ENCODE data around the gene LRRC27.

LRRC27 gene

DNA sequence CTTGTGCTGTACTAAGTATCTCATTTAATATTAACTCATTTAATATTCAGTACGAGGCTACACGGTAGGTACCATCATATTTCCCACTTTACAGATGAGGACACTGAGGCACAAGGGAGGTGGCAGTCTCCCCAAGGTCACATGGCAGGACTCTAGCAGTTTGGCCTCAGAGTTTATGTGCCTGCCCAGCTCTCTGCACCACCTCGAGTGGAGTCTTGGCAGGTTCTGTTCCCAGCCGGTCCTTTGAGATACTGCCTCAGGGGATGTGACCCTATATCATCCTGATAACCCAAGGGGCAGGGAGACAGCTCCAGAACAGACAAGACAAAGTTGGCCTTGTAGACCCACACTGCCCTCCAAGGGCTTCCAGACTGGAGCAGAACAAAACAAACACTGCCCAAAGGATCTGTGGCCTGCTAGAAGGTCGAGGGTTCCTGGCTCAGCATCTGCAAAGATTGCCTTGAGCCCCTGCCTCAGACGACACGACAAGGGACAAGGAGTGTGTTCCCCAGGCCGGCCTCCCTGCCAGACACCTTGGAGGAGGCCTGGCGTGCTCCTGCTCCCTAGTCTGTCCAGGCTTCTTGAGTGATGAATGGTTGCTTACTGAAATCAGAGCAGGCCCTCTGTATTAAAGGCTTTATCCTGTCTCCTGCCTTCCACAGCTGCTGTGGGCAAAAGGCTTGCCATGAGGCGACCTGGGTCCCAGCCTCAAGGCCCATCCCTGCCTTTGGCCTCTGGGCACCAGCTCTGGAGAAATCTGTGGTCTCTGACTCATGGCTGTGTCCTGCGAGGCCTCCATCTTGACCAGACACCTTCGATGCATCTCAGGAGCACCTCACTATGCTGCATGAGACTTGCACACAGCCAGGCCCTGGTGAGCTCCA is 61.1 kb downstream of the LRRC27 start:
- no peak for DNase-seq

DNA sequence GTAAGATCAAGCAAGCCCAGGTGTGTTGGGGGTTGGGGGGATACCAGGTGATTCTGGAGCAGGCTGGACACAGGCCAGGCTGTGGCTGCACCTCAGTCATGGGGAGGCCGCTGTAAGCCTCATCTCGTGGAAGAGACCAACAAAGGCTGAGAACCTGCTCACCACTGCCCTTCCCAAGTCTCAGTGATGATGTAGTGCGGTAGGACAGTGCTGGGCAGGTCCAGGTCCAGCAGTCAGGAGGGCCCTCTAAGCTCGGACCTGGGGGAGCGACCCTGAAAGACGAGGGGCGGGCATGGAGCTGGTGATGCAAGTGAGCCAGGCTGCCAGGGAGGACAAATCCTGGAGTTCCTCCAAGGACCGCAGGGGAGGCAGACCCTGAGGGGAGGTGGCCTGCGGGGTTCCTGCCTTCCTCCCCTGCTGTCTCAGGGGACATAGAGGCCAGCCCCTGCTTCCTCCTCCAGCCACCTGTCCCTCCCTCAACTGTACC is 61.7 kb downstream of the LRRC27 start:
- no peak for DNase-seq

DNA sequence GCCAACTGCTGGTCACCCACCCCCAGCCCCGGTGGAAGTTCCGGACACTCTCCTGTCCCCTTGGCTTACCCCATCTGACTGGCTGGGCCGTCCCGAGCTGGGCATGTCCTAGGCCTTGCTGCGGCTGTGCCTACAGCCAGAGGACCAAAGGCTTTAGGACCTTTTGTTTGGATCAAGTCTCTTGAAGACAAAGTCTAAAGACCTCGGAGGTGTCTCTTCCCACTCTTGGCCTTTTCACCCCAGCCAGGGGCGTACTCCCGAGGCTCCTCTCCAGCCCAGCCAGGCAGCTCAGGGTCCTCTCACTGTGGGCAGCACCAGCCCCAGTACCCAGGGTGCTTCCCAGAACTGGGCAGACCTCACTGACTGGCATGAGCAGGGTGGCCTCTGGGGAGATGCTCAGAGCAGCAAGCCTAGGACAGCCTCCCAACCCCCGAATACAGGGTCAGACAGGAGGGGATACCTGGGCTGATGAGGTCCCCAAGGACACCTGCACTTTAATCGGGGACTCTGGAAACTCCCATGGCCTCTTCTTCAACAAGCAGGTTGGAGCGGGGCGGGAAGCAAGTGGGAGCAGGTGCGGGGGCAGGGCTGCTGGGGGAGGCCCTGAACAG is 62.3 kb downstream of the LRRC27 start:
- DNase-seq: no peak

DNA sequence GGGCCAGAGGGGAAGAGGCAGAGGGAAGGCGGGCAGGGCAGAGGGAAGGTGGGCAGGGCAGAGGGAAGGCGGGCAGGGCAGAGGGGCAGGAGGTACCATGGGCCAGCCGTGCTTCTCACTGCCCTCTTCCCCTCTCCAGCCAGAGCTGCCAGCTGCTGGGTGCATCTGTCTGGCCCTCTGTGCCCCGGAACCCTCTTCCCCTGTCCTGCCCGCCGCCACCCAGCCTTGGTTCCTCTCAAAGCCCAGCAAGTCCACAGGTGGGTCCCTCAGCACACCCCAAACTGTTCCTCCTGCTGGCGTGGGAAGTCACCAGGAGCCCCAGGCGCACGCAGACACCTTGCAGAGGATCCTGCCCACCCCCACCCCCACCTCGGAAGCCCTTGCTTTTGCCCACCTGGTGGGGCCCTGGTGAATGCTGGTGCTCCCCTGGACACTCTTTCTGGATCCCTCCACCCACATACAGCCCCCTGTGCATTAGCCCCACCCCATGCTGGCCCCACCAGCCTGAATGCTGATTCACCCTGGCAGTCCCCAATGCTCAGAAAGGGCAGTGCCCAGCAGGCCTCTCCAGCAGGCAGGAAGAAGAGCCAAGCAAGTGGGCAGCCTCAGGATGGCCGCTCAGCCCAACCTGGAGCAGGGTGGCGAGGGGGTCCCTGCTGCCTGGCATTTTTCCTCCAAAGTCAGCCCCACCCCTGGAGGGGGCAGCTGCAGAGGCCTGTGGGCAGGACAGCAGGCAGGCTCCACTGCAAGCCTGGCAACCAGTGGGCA is 63.1 kb downstream of the LRRC27 start:
- DNase-seq: no peak

DNA sequence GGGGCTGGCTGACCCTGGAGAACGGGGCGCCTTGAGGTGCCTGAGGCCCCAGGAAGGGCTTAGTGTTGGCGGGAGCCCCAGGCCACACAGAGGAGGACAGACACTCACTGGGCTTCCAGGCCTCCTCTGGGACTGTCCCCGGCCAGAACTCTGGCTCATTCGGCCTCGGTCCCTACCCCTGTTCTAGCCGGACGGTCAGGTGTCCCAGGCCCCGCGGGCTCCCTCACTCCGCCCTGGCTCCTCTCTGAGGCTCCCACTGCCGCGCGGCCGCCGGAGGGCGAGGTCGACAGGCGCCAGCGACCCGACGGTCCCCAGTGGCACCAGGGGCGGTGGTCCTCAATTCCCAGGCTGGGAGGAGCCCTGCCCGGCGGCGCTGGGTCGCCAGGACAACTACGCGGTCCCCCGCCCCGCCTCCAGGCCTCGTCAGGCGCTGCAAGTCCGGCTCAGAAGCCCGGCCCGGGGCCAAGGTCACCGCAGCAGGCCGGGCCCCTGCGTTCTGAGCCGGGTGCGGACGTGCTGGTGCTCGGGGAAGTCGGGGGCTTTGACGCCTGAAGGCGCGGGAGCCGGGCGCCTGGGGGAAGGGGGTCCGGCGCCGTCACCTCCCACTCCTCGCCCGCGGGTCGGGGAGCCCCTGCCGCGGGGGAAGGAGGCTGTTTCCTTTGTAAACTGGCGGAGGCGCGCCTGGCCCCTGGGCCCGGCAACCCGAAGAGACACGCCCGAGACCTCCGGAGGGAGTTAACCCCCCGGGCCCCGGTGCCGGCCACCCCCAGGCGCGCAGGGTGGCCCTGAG is 63.9 kb downstream of the LRRC27 start:
- no peak for DNase-seq

DNA sequence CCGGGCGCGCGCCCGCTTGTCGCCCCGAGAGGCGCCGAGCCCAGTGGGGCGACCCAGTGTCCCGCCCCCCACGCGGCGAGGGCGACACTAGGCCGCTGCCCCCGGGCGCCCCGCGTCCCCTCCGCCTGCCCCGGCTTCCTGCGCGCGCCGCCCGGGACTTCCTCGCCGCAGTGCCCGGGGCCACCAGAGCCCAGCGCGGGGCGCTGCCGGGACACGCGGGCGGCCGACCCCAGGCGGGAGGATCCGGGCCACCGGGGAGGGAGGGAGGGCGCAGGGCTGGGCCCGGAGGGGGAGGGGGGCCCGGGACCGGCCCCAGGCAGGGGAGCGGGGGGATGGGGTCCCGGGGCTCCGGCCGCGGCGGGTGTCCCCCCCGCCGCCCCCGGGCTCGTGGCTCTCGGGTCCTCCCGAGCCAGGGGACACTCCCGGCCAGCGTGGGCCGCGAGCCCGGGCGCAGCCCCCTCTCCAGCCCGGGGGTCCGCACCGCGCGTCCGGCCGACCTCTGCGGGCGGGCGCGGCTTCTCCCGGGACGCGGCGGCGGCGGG is 64.6 kb downstream of the LRRC27 start:
- no peak for DNase-seq

DNA sequence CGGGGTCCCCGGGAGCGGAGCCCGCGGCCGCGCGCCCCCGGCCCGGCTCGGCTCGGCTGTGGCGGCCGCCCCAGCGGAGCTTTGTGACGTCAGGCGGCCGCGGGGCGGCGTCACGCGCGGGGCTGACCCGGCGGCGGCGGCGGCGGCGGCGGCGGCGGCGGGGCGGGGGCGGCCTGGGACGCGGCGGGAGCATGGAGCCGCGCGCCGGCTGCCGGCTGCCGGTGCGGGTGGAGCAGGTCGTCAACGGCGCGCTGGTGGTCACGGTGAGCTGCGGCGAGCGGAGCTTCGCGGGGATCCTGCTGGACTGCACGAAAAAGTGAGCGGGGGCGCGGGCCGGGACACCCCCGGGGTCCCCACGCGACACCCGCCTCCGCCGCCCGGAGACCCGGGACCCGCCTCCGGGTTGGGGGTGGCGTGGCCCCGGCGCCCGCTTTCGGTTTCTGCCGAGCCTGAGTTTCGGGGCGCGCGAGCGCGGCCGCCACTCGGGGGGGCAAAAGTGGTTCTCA is 65.1 kb downstream of the LRRC27 start, which contains the start of gene PWWP2B:
PWWP2B (plus strand) TSS at position 165 of the 506 bp plus-strand sequence; CDS start at position 192, 27 bp downstream.
- DNase-seq: no peak

DNA sequence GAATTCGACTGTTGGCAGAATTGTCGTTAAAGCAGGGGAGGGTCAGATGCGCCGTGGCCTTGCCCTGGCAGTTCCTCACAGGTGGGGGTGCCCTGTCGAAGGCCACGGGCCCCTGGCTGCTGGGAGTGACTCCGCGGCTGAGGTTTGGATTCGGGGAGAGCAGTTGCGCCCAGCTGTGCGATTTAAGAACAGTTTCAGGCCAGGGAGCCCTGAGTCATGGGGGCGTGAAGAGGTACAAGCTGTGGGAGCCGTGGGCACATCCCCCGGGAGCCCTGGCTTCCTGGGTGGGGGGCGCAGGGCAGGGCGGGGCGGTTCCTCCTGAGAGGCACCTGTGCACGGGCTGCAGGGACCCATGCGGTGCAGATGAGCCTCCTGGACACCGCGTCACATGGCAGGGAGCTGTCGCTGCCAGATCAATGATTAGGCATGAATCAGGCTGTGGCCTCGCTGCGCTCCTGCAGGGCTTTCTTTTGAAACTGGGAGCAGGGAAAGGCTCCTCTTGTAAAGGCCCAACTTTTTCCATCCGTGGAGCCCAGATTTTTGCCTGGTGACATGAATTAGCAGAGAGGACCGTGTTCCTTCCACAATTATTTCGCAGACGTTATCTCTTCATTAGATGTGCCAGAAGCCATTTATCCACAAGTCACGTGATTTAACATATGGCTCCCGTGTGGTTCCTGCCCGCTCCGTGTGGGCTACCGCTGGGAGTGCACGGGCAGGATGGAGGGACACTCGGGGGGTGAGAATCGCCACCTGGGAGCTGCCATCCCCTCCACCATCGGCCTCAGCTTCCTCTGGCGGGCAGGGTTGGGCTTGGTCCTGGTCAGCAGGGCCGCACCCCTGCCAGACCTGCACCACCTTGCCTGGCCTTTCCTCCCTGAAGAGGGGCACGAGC is 65.9 kb downstream of the LRRC27 start:
- DNase-seq: no peak

DNA sequence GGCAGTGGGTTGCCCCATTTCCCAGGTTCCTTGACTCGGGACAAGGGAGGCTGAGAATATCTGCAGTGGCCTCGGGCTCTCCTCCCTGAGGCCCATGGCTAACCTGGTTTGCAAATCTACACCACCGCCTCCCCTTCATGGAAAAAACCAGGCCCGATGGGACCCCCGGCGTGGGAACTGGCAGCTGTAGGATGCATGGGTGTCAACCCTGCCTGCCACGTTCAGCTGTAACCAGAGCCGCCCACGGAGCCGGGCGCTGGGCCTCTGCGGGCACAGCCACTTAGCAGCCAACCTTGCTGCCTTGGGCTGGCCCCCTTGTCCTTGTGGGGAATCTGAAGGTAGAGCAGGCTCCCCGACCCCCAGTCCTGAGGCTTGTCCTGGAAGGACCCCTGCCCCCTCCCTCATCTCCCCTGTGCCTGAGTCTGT is 66.6 kb downstream of the LRRC27 start:
- no peak for DNase-seq

DNA sequence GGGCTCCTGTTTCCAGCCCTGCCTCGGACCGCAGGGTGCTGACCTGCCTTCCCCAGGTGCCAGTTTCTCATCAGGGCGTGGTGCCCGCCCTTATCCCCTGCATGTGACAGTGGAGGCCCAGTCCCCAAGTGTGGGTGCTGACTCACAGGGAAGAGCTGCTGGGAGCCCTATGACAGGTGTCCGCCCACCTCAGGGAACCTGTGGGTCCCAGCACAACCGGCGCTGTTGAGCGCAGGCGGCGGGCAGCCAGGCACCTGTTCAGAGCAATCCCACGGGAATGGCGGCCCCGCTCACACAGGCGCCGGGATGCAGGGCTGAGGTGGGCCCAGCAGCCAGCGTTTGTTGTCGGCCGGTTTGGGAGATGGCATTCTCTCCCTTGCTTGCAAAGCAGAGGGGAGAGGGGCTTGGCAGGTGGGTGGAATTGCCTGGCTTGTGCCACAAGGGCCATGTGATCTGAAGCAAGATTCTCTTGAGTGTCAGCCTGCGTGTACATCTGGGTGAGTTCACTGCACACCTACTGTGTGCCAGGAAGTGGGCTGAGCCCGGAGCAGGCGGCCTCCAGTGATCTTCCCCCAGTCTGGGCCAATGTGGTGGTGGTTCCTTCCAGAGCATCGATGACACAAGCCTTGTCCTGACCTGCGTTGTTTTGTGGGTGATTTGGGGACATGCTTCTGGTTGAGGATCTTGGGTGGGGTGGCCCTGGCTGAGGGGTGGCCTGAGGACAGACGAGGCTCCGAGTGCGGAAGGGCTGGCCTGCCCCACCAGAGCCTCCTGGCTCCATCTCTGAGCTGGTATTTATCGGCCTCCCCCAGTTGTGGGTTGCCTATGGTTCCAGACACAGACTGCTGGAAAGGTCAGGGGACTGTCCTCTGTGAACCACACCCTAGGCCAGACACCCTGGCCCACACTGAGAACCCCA is 67.4 kb downstream of the LRRC27 start:
- DNase-seq: no peak

DNA sequence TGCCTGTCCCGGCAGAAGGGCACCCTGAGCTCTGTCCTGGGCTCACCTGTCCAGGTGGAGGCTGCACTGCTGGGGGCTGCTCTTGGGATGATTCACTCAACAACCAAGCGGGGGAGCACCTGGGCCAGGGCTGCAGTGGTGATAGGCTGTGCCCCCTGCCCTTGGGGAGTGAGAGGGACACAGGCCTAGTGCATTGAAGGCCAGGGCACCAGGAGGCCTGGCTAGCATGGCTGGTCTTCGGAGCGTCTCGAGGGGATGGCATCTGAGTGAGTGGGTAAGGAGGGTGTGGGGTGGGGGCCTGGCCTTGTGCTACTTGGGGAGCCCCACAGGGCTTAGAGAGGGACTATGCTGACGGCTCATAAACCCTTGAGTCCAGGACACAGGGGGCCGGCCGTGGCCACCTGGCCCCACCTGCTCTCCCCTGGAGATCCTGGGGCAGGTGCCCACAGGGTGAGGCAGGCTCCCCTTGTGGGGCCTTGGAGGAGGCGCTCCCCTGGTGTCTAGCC is 68.1 kb downstream of the LRRC27 start:
- no peak for DNase-seq

DNA sequence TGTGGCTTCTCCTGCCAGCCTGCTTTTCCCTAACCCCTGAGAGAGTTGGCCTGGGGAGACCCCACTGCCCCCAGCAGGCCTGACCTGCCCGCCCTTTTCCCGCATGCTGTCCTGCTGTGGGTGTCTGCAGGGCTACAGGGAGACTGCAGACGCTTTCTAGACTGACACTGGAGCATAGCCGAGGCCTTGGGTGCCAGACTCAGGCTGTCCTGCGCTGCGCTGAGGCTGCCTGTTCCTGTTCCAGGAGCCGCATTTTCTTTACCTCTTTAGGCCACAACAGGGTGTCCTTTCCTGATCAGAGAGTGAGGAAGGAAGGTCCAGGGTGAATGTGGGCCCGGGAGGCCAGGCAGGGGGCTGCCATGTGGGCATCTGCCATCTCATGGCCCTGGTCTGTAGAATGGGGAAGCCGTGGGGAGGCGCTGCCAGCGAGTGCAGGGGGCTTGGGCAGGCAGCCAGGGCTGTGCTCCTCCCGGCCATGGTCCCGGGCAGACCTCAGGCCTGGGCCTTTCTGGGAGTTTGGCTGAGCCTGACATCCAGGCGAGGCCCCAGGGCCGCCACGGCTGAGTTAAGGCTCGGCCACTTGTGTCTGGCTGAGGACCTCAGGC is 68.7 kb downstream of the LRRC27 start:
- no peak for DNase-seq

DNA sequence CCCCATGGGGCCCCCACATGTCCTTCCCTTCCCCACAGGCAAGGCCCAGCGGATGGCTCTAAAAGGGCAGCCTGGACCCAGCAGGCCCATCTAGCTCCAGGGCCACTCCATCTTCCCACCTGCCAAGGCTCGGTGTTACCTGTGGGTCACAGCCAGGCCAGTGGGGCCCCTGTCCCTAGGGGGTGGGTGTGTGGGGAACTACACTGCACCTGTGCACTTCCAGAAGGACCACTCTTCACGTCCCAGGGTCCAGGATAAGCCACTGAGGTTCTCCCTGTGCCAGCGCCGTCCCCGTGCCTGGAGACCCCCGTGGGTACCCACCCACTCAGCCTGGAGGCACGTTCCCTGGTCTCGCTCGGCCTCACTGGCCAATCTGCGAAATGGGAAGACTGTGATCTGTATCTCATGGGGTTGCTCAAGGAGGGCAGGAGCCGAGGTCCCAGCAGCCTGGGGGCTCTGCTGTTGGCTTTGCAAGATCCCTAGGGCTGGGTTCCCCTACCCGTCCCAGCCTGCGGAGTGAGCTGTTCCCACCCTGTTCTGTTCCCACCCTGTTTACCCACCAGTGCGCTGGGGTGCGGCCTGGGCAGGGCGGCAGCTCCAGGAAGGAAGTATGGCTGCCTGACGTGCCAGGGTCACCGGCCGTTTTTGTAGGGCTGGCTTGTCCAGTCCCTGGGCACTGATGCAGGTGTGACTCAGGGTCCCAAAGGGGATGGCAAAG is 69.6 kb downstream of the LRRC27 start:
- DNase-seq: no peak

DNA sequence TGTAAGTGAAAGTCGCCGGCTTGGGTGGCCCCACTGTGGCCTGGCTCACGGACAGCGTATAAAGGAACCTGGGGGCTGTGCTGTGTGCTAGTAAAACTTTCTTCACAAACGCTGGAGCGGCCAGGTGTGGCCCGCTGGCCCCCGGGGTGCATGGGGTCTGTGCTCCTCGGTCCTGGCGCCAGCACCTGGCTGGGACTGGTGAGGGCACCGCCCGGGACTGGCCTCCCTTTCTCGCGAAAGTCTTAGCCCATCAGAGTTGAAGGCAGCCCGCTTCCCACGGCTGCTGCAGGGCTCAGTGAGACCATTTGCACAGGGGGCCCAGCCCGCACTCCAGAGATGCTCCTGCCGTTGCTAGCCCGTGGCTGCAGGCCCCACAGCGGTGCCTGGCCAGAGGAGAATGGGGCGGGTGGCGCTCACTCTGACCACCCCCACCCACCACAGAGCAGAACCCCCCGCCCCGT is 70.8 kb downstream of the LRRC27 start:
- DNase-seq: no peak

DNA sequence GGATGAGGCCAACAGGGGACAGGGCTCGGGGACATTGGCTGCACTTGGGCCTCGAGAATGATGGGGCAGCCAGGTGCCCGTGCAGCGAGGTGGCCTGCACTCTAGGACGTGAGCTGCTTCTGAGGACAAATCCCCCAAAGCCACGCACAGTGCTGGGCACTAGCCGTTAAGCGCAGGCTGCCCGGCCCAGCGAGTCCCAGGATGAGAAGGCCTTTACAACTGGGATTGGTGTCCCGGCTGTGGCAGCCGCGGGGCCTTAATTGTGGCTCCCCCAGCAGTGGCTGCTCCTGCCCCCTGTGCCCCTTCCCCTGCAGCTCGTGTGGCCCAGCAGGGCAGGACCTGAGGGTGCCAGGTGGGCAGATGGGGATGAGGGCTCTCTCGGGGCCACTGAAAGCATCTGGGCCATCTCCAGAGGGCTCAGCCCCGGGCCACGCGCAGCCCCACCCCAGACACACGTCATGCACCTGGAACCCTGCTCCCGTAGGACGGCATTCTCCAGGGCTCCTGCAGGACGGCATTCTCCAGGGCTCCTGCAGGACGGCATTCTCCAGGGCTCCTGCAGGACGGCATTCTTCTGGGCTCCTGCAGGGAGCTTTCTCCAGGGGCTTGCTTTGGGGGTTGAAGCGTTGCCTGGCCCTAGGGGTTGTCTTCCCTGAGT is 71.6 kb downstream of the LRRC27 start:
- DNase-seq: no peak

DNA sequence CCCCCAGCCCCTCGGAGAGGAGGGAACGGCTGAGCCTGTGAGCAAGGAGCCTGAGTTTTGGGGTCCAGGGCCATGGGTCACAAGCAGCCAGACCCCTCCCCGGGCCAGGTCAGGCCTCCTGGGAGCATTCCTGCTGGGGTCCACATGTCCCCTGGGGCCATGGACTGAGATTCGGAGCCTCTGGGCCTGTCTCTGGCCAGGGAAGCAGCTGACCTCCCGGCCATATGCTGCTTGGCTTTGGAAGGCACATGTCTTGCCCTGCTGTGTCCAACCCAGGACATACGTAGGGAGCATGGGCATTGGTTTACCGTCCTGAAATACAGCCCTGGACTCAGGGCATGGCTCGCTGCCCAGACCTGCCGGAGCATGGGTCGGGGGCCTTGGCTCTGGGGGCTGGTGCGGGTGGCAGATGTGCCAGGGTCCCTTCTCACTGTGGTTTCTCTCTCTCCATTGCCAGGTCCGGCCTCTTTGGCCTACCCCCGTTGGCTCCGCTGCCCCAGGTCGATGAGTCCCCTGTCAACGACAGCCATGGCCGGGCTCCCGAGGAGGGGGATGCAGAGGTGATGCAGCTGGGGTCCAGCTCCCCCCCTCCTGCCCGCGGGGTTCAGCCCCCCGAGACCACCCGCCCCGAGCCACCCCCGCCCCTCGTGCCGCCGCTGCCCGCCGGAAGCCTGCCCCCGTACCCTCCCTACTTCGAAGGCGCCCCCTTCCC is 72.3 kb downstream of the LRRC27 start:
- DNase-seq: no peak

DNA sequence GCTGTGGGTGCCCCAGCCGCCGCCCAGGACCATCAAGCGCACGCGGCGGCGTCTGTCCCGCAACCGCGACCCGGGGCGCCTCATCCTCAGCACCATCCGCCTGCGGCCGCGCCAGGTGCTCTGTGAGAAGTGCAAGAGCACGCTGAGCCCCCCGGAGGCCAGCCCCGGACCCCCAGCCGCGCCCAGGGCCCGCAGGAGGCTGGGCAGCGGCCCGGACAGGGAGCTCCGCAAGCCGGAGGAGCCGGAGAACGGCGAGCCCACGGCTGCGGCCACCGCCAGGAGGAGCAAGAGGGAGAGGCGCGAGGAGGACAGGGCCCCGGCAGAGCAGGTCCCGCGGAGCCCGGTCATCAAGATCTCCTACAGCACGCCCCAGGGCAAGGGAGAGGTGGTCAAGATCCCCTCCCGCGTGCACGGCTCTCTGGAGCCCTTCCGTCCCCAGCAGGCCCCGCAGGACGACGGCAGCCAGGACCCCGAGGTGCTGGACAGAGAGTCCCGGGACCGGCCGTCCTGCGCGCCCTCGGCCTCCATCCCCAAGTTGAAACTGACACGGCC is 73.0 kb downstream of the LRRC27 start:
- no peak for DNase-seq
